AG10803 (cell line): Measurements from ENCODE around the gene TACR1.
A peak's percentile ranks its signal among the peaks of the same experiment; 100 is the strongest.

Experiments used
- DNase-seq: peaks from one replicate; pipeline ENCODE4 v3.0.0; 2010; ENCODE audit warnings: low read depth
- H3K4me3 ChIP-seq: 2 replicates; pipeline ENCODE4 v1.5.1; 2011; ENCODE audit warnings: mild to moderate bottlenecking, low read length, control low read depth
- TF ChIP-seq, protein P1 (sequence below): conservative IDR thresholded peaks from 2 replicates; pipeline ENCODE4 v1.5.1; 2011; ENCODE audit warnings: mild to moderate bottlenecking, low read length, control low read depth, inconsistent platforms

The TACR1 gene

GRCh38 chr2:75100801-75101151 lies 98.5 kb downstream of the TACR1 start:
- DNase-seq, result peak; percentile 84
- no peak overlapping the region for H3K4me3 ChIP-seq
- TF ChIP-seq, protein P1, sequence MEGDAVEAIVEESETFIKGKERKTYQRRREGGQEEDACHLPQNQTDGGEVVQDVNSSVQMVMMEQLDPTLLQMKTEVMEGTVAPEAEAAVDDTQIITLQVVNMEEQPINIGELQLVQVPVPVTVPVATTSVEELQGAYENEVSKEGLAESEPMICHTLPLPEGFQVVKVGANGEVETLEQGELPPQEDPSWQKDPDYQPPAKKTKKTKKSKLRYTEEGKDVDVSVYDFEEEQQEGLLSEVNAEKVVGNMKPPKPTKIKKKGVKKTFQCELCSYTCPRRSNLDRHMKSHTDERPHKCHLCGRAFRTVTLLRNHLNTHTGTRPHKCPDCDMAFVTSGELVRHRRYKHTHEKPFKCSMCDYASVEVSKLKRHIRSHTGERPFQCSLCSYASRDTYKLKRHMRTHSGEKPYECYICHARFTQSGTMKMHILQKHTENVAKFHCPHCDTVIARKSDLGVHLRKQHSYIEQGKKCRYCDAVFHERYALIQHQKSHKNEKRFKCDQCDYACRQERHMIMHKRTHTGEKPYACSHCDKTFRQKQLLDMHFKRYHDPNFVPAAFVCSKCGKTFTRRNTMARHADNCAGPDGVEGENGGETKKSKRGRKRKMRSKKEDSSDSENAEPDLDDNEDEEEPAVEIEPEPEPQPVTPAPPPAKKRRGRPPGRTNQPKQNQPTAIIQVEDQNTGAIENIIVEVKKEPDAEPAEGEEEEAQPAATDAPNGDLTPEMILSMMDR, result no peak

DNA sequence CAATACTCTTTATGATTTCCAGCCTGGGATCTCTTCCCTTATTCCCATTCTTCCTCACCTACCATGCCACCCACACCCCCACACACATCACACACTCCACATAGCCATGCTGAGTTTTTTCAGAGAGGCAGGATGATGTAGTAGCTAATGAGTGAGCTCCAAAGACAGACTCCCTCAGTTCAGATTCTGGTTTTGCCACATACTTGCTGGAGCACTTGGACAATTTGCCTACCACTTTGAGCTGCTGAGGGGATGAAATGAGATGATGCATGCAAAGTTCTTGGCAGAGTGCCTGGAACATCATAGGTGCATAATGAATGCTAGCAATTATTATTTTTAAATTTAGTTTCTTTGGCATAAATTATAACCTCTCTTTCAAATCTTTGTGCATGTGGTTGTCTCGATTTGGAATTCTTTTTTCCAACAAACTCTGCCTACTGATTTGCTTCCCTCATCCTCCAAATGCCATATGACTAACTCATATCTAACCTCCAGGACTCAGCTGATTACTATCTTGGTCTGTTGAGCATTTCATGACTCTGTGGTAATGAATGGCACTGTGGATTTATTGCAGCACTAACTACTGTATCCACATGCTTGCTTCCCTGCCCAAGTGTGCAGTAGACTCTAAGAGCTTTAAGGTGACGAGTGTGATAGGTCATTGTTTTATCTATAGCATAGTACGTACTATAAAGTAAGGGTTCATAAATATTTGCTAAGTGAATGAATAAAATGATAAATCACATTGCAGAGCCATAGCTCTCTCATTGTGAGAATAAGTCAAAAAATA lies 99.1 kb downstream of the TACR1 start:
- DNase-seq, result peak; percentile 92
- H3K4me3 ChIP-seq, result no peak overlapping the region
- TF ChIP-seq, protein P1, result no peak

DNA sequence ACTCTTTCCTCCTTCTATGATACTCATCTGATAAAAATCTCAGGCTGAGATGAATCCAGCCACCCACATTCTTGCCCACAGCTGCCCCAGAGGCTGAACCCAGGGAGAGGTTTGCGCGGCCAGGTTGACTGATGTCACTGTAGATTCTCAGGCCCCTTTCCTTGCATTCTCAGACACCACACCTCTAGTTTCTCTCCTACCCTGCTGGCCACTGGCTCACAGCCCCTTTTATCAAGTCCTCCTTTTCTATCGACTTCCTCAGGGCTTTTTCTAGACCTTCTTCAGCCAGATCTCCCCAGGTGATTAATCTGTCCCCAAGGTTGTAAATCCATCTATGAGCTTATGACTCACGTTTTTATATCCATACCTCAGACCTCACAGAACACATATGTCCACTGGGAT lies 99.8 kb downstream of the TACR1 start:
- DNase-seq, result peak; percentile 23
- H3K4me3 ChIP-seq, result no peak overlapping the region
- TF ChIP-seq, protein P1, result no peak

DNA sequence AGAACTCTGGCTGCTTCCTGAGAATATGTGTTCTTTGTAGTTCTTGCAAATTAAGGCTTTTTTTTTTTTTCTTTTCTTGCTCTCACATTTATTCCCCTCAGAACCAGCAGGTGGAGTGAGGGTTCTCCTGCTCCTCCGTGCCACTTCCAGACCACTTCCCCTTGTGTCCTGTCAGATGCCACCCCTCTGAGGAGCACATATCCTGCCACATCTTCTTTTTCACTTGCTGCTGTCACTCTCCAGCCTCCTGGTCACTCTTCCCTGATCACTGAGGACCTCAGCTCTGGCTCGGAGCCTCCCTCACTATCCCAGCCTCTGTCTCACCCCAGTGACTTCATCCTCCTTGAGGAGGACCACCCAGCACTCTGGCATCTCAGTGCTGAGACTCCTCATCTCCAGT lies 100.5 kb downstream of the TACR1 start:
- H3K4me3 ChIP-seq, result no peak overlapping the region
- DNase-seq, result peak; percentile 48
- TF ChIP-seq, protein P1, result peak; percentile 66

GRCh38 chr2:75097831-75098230 lies 101.5 kb downstream of the TACR1 start:
- DNase-seq, result no peak
- no peak overlapping the region for H3K4me3 ChIP-seq
- TF ChIP-seq, protein P1, result no peak

- TF ChIP-seq, protein P1, result no peak
- no peak for DNase-seq
- H3K4me3 ChIP-seq, result no peak overlapping the region
Measured at GRCh38 chr2:75094405-75094804, 104.9 kb downstream of the TACR1 start.

DNA sequence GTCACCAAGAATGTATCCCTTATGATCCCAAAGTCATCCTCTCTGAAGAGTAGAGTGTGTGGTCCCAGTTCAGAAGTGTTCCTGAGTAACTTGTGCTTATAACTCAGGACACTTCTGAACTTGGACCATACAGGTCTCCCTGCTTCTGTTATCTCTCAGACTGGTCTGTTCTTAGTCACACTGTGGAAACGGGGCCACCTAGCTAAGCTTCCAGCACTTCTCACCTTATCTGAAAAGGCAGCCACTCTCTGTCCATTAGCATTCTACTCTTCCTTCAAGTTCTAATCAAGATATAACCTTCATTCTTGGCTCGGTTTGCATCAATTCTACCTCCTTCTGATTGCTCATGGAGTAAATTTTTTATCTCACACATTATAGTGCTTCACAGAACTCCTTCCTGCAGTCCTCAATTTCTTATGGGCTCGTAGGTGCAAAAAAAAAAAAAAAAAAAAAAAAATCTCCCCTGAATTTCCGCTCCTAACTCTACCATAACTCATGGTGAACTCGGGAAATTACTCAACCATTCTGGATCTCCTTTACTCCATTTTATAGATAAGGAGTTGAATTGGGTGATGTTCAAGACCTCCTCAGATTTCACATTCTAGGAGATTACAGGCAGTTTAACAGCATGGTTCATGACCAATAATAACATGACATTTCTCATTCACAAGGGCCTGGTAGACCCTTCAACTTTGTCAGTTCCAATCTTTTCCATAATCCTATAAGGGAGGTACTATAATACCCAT lies 108.4 kb downstream of the TACR1 start:
- no peak for DNase-seq
- TF ChIP-seq, protein P1, result no peak
- no peak overlapping the region for H3K4me3 ChIP-seq
